Muscle of leg (tissue), 11 donors: ENCODE measurements around the gene FBXL15. TPM values are rescaled to one million over a fixed set of nuclear protein-coding genes. Genes with fewer than 3 reads are reported as not detected.

Experiments used
- DNase-seq: peaks from one replicate; pipeline ENCODE4 v3.0.0; 2013
- H3K27ac ChIP-seq: one replicate; pipeline ENCODE4 v1.5.1; 2013; ENCODE audit warnings: mild to moderate bottlenecking, low read length, control low read depth
- H3K27me3 ChIP-seq: one replicate; pipeline ENCODE4 v1.6.1; 2013; ENCODE audit warnings: low read length; ENCODE audit not compliant: control insufficient read depth, insufficient read depth
- H3K36me3 ChIP-seq: one replicate; pipeline ENCODE4 v1.6.1; 2013; ENCODE audit warnings: low read length; ENCODE audit not compliant: control insufficient read depth, insufficient read depth
- H3K4me1 ChIP-seq: one replicate; pipeline ENCODE4 v1.6.1; 2013; ENCODE audit warnings: low read length; ENCODE audit not compliant: control insufficient read depth, insufficient read depth
- H3K4me3 ChIP-seq: one replicate; pipeline ENCODE4 v1.5.1; 2013; ENCODE audit warnings: low read length, control low read depth
- H3K9me3 ChIP-seq: replicated peaks from 2 replicates; pipeline ENCODE4 v1.6.1; 2013; ENCODE audit warnings: low read depth, low read length; ENCODE audit not compliant: control insufficient read depth
- WGBS: methylation state at CpG from one replicate; pipeline ENCODE4 v1.1.5; 2013; ENCODE audit warnings: missing lambda C conversion rate; ENCODE audit not compliant: insufficient coverage; 5-methylcytosine and 5-hydroxymethylcytosine counted together
- polyA plus RNA-seq, 8 donors: library from polyadenylated mRNA; unstranded; fragments of 120-200 nt; gene quantifications; one replicate each; pipeline versions ENCODE4 v1.2.1 to v1.2.3, GENCODE V29; 2013; ENCODE audit warnings: inconsistent platforms in 1 of 8, low replicate concordance in 1 of 8; ENCODE audit not compliant: insufficient read length in 8 of 8, insufficient read depth in 1 of 8
- total RNA-seq: library from RNA; stranded (reverse); fragments of 120-200 nt; gene quantifications from one replicate; pipeline ENCODE4 v1.2.4, GENCODE V29; 2013

FBXL15 gene
- total and polyA plus RNA-seq, 9 donors, result 5.3 to 9.7 (median 7.3) TPM

DNA sequence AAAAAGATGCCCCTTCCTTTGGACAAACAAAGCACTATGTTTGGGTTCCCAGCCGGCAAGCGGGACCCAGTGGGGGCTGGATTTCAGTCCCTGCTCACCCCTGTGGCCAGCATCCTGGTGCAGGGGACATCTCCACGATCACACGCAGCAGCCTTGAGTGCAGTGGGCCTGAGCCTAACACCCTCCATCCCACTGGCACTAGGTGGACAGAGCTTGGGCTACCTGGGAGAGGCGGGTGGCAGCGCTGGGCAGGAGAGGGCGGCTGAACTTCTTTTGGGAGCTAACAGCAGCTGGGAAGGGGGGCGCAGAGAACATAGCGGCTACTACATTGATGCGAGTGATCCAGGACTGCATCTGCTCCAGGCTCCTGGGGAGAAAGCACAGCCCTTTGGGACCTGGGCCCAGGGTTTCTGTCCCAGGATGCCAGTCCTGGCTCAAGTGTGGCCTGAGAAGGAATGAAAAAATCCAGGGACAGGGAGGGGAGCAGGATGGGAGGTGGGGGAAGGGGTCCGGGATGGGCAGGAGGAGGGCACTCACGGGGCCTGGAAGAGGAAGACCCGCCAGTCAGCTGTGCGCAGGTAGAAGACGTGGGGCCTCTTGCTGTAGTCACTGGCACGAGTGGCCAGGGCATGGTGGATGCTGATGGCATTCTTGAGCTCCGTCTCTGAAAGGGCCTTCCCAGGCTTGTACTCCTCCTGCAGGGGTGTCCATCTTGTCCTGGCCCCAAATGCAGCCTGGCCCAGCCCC is 16.1 kb upstream of the FBXL15 start:
- Histone ChIP-seq H3K36me3 (peaks cover 33% of the 10 kb centered on the region), H3K27me3 (peaks cover 18% of the 10 kb centered on the region), H3K4me1 (peaks cover 18% of the 10 kb centered on the region), H3K4me3 (no peak overlapping the region), H3K9me3 (no peaks in the 10 kb centered on the region), H3K27ac (no peak overlapping the region)
- 94% methylated on average over 16 of the region's 17 CpGs for WGBS
- DNase-seq, result no peak

DNA sequence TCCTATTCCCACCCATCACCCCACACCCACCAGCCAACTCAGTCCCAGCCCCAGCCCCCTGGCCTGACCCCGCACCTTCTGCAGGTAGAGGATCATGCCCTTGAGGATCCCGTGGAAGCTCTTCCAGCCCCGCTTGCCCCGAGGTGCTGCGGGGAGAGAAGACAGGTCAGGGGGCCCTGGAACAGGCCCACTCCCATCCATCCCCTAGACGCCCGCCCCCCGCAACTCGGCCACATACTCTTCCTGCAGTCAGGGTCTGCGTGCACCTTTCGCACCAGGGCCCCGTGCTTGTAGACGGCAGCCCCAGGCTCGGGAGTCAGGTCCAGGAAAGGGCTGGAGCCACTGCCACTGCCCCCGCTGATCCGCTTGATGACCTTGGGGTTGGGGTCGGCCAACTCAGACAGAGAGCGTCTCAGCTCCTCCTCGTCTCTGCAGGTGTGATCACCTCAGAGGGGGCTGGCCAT is 15.5 kb upstream of the FBXL15 start:
- Histone ChIP-seq H3K36me3 (peaks cover 28% of the 10 kb centered on the region), H3K9me3 (no peaks in the 10 kb centered on the region), H3K4me1 (peaks cover 18% of the 10 kb centered on the region), H3K27ac (no peak overlapping the region), H3K27me3 (peaks cover 24% of the 10 kb centered on the region), H3K4me3 (no peak overlapping the region)
- 85% methylated on average over 15 of the region's 19 CpGs for WGBS
- no peak for DNase-seq

DNA sequence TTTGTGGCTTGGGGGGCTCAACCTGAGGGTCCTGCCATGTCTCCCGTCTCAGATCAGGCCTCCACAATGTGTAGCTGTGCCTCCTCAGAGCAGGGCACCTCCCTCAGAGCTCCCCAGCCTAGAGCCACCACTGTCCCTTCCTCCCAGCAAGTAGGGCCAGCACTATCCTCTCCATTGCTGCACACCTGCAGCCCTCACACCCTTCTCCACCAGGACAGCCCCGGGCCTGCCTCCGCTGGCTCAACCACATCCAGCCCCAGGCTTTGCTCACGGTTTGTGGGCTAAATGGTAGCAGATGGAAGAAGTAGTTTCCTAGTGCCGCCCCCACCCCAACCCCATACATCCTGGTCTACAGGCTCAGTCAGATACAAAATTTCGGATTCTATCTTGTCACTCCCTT is 15.0 kb upstream of the FBXL15 start:
- H3K27me3 ChIP-seq, result peaks cover 29% of the 10 kb centered on the region
- peaks cover 23% of the 10 kb centered on the region for H3K36me3 ChIP-seq
- H3K27ac ChIP-seq, result no peak overlapping the region
- no peaks in the 10 kb centered on the region for H3K9me3 ChIP-seq
- DNase-seq, result no peak
- 90% methylated on average over 3 of the region's 6 CpGs for WGBS
- peaks cover 22% of the 10 kb centered on the region for H3K4me1 ChIP-seq
- no peak overlapping the region for H3K4me3 ChIP-seq

DNA sequence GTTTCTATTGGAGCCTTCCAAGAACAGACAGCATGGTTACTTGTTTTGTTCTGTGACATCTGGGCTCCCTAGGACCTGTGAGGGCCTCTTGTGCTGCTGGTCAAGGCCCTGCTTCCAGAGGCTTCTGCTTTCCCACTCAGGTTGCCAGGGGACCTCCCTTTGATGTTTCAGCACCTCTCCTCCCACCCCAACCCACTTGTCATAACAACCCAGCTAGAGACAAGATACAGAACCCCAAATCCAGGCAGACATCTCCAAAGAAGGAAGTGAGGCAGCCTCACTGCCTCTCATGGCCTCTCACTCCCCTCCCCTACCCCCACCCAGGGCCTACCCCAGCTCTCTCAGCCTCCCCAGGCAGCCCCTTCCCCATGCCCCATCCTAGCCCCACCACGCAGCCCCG is 13.8 kb upstream of the FBXL15 start:
- DNase-seq, result no peak
- Histone ChIP-seq H3K9me3 (no peaks in the 10 kb centered on the region), H3K4me1 (peaks cover 28% of the 10 kb centered on the region), H3K27me3 (peaks cover 41% of the 10 kb centered on the region), H3K36me3 (peaks cover 11% of the 10 kb centered on the region), H3K27ac (no peak overlapping the region), H3K4me3 (no peak overlapping the region)
- WGBS, result no CpG with 5 or more reads among the region's 2 CpGs

DNA sequence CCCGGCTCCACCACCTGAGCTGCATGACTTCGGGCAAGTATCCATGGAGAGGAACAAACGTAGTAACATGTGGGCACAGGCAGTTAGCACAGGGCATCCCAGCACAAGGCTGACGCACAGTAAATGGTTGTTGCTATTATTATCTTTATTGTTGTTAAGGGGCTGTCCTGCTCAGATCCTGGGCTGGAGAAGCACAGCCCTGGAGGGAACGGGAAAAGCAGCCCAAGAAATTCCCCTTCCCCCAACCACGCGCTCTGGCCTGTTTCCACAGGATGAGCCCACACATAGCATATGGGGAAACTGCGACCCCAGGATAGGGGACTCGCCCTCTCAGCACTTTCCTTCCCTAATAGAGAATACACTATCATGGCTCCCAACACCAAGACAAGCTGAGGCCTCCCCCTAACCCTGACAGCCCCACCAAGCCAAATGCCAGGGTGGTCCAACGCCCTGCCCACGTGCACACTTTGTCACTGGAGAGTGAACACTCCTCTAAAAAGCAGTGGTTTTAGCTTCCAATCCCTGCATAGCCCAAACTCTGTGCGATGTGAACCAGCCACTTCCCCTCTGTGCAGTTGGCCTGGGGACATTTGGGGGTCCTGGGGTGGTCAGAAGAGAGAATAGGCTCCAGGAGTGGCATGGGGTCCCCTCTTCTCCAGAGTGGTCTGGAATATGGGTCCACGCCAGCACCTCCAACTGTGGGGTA is 13.1 kb upstream of the FBXL15 start:
- Histone ChIP-seq H3K9me3 (no peaks in the 10 kb centered on the region), H3K27ac (no peak overlapping the region), H3K36me3 (peaks cover 4% of the 10 kb centered on the region), H3K27me3 (peaks cover 49% of the 10 kb centered on the region), H3K4me3 (no peak overlapping the region), H3K4me1 (peaks cover 28% of the 10 kb centered on the region)
- DNase-seq, result no peak
- 70% methylated on average over 4 of the region's 13 CpGs for WGBS

DNA sequence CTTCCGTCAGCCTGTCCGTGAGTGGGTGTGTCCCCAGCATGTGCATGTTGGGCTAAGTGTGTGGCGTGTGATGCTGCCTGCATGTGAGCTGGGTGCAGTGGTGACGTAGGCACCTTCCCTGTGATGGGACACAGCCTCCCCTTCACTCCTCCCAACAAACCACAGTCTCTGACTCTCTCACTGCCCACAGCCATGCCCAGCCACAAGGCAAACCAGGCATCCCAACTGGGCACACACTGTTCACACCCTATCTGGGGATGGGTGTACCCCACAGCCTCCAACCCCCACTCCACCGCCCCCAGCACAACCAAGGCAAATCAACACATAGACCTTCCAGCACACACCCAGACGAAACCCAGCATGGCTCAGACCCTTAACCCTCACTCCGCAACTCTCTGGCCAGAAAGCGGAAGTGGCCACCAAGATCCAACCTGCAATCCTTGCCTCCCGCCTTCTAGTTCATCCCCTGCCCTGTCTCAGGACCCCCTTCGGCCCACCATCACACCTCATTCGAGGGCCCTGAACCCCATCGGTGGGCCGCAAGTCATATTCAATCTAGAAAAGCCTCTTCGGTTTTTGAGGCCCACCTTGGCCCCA is 12.4 kb upstream of the FBXL15 start:
- Histone ChIP-seq H3K4me1 (peaks cover 28% of the 10 kb centered on the region), H3K27ac (no peak overlapping the region)

DNA sequence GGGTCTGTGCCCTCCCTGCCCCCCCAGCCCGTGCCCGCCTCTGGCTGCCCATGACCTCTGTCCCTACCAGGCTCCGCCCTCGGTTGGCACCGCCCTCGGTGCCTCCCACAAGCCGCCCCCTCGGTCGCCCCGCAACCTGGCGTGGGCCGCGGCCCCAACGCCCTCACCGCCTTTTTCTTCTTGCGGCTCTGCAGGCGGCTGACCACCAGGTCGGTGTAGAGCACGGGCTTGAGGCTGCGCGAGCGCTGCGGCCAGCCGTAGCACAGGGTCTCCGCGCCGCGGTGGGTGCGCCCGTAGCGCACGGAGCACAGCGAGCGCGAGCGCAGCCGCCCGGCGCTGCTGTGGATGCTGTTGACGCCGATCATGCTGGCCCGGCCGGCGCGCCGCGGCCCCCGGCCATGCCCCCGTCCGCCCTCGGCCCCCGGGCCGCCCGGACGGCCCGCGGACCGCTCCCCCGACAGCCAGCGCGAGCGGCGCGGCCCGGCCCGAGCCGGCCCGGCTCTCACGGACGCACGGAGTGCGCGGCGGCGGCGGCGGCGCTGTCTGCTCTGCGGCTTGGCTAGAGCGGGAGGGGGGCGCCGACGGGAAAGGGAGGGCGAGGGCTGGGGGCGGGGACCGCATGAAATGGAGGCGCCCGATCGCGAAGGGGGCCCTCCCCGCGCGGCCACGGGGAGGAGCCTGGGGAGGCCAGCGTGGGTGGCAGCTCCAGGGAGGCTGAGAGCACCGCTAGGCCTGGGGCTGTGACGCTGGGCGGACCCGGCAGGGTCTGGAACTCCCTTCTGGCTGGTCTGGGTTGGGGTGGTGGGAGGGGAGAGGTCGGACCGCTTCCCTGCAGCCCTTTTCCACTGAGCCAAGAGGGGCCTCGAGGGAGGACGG is 11.7 kb upstream of the FBXL15 start:
- peaks cover 61% of the 10 kb centered on the region for H3K27me3 ChIP-seq
- peak overlapping the region; percentile 86 for H3K27ac ChIP-seq
- H3K4me3 ChIP-seq, result peak overlapping the region; percentile 42
- H3K9me3 ChIP-seq, result no peaks in the 10 kb centered on the region
- under 1% methylated on average over 96 of the region's 103 CpGs for WGBS
- DNase-seq, result peak; percentile 87
- no peaks in the 10 kb centered on the region for H3K36me3 ChIP-seq
- H3K4me1 ChIP-seq, result peaks cover 28% of the 10 kb centered on the region

More for the DNA sequence above, 12.4 kb upstream of the FBXL15 start:
- Histone ChIP-seq H3K27me3 (peaks cover 55% of the 10 kb centered on the region), H3K36me3 (peaks cover 4% of the 10 kb centered on the region), H3K9me3 (no peaks in the 10 kb centered on the region), H3K4me3 (peak overlapping the region; percentile 42)
- WGBS, result 54% methylated on average over 11 of the region's 14 CpGs
- no peak for DNase-seq

DNA sequence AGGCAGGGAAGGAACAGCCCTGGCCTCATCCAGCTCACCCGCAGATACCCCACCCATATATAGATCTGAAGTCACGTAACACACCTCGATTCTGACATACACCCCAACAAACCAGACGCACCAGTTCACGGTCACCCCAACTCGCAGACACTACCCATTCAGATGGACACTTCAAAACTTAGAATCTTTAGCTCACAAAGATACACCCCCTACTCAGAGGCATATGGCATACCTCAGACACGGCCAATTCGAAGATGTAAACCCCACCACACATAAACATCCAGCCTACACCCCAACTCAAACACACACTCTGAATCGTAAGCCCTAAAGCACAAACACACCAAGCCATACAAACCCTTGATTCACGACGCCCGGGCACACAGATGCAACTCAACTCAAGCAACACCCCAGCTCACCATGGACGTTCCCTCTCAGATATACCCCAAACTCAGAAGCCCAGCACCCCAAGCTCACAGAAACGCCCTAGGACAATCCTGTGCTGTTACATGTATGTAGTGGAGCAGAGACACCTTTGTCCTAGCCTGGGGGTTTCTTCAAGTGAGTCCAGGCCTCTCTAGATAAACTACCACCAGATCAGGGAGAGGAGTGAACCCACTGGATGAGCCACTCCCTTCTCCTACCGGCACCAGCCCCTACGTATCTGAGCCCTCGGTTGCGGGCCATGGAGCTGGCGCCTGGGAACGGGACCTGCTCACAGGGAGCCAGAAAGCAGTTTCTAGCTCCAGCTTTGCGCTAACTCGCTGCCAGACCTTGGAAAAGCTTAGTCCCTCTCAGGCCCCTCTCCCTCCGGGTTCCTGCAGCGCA is 10.8 kb upstream of the FBXL15 start:
- no peak for DNase-seq
- H3K4me1 ChIP-seq, result peaks cover 28% of the 10 kb centered on the region
- peaks cover 67% of the 10 kb centered on the region for H3K27me3 ChIP-seq
- H3K9me3 ChIP-seq, result no peaks in the 10 kb centered on the region
- H3K27ac ChIP-seq, result peak overlapping the region; percentile 86
- WGBS, result 19% methylated on average over 15 of the region's 24 CpGs
- H3K4me3 ChIP-seq, result peak overlapping the region; percentile 42
- no peaks in the 10 kb centered on the region for H3K36me3 ChIP-seq

DNA sequence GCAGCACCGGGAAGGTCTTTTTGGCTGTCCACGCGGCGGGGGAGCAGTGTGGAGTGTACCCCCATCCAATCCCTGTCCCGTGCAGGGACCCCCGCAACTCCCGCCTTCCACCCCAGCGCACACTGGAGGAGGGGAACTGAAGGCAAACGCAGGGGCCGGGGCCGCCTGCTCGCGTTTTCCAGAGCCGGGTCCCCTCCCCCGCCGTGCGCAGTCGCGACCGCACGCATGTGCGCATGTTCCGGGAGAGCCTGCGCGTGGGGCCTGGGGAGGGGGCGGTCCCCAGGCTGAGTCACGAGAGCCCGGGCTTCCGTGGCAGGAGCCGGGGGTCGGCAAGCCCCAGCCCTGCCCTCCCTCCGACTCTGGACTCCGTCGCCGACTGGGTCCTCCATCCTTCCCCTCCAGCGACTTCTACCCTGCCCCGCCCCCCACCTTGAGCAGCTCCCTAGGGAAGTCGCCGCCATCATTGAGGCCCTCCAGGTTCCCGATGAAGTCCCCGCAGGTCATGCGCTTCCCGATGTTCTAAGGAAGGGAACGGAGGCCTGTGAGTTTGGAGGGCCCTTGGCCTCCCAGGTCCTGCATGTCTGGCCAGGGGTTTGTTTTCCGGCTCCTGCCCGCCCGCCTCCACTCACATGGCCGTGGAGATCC is 10.1 kb upstream of the FBXL15 start:
- H3K9me3 ChIP-seq, result no peaks in the 10 kb centered on the region
- DNase-seq, result peak; percentile 82
- peak overlapping the region; percentile 86 for H3K27ac ChIP-seq
- under 1% methylated on average over 37 of the region's 48 CpGs for WGBS
- H3K27me3 ChIP-seq, result peaks cover 69% of the 10 kb centered on the region
- peak overlapping the region; percentile 42 for H3K4me3 ChIP-seq
- no peaks in the 10 kb centered on the region for H3K36me3 ChIP-seq
- peaks cover 28% of the 10 kb centered on the region for H3K4me1 ChIP-seq
